K562 (cell line): ENCODE results near the gene ATOH8. TPM values are rescaled to one million over a fixed set of nuclear protein-coding genes. Genes with fewer than 3 reads are reported as not detected.

Source experiments
- ATAC-seq: fragments of 200-7000 bp; cut with Tn5 transposase; 3 replicates; pipeline ENCODE4 v1.9.1; 2020; ENCODE audit warnings: moderate library complexity
- BruUV-seq: library from RNA; stranded (reverse); fragments of 400-500 nt; replicated peaks from 2 replicates; lab custom pipeline; 2021; lab: Mats Ljungman, UMichigan
- CTCF ChIA-PET: fragments of 300-600 bp; formaldehyde crosslinking; extraction: SDS; loops from one replicate; lab custom pipeline; 2021; ENCODE audit warnings: low intra/inter-chr PET ratio; lab: Yijun Ruan, JAX
- POLR2A ChIA-PET: fragments of 300-600, 350-650 bp; sonication (Branson Sonifier 250); formaldehyde crosslinking; extraction: SDS; loops from one replicate; lab custom pipeline; 2021; ENCODE audit warnings: antibody characterized with exemption, inconsistent platforms; lab: Yijun Ruan, JAX
- DNase-seq, 4 experiments: peaks; one replicate each; pipeline versions ENCODE4 v3.0.0 to v3.0.0-alpha.2; 2011 to 2018; ENCODE audit warnings: low spot score in 3 of 4, mixed read lengths in 3 of 4; ENCODE audit errors: extremely low read depth in 1 of 4
- FAIRE-seq: peaks from 2 replicates; lab custom pipeline; 2011; peaks lifted over from hg19 to GRCh38; lab: Jason Lieb, UNC
- H2AFZ ChIP-seq: 2 replicates; pipeline ENCODE4 v1.6.0; 2011; ENCODE audit warnings: low read depth, low read length, control low read depth, inconsistent platforms
- H3K27ac ChIP-seq: fragments of 200-600 bp; 3 replicates; pipeline ENCODE4 v1.8.0; 2011; ENCODE audit warnings: low read depth, mild to moderate bottlenecking, control low read depth, inconsistent platforms, low read length, moderate library complexity, mixed read lengths; ENCODE audit errors: extremely low read depth
- H3K27me3 ChIP-seq, 2 experiments: fragments of 300-600 bp in 1 of 2; 2 replicates in 1 of 2; 3 replicates in 1 of 2; pipeline versions ENCODE4 v1.6.0 to v1.8.0; 2011; ENCODE audit warnings: inconsistent platforms in 2 of 2, low read length in 2 of 2, mild to moderate bottlenecking in 1 of 2, mixed read lengths in 1 of 2, moderate library complexity in 1 of 2; ENCODE audit not compliant: control insufficient read depth in 2 of 2, insufficient read depth in 2 of 2
- H3K36me3 ChIP-seq: fragments of 300-600 bp; 3 replicates; pipeline ENCODE4 v1.8.0; 2011; ENCODE audit warnings: mild to moderate bottlenecking, low read length, inconsistent platforms; ENCODE audit not compliant: control insufficient read depth, insufficient read depth
- H3K4me1 ChIP-seq, 2 experiments: fragments of 200-600 bp in 1 of 2; replicated peaks in 1 of 2; 2 replicates in 1 of 2; 3 replicates in 1 of 2; pipeline versions ENCODE4 v1.5.1 to v1.8.0; 2011; ENCODE audit warnings: inconsistent platforms in 2 of 2, low read length in 2 of 2, mild to moderate bottlenecking in 1 of 2, mixed read lengths in 1 of 2, moderate library complexity in 1 of 2; ENCODE audit not compliant: control insufficient read depth in 2 of 2, insufficient read depth in 2 of 2
- H3K4me2 ChIP-seq: 2 replicates; pipeline ENCODE4 v1.6.1; 2011; ENCODE audit warnings: low read length, control low read depth, inconsistent platforms, mixed read lengths; ENCODE audit not compliant: insufficient read depth
- H3K4me3 ChIP-seq: fragments of 200-600 bp; sonication (generic), shearing (Covaris generic); 2 replicates; pipeline ENCODE4 v1.5.1; 2016; ENCODE audit warnings: control low read depth, inconsistent platforms
- H3K79me2 ChIP-seq: fragments of 200-600 bp; 3 replicates; pipeline ENCODE4 v1.8.0; 2011; ENCODE audit warnings: low read length, inconsistent platforms; ENCODE audit not compliant: control insufficient read depth, insufficient read depth
- H3K9ac ChIP-seq, 2 experiments: 2 replicates each; pipeline versions ENCODE4 v1.6.0 to v1.6.1; 2011; ENCODE audit warnings: low read depth in 2 of 2, low read length in 2 of 2, control low read depth in 1 of 2, inconsistent platforms in 1 of 2, mild to moderate bottlenecking in 1 of 2, mixed read lengths in 1 of 2; ENCODE audit not compliant: insufficient read depth in 1 of 2
- H3K9me1 ChIP-seq: one replicate; pipeline ENCODE4 v1.6.0; 2011; ENCODE audit warnings: inconsistent platforms, mild to moderate bottlenecking, low read length, moderate library complexity; ENCODE audit not compliant: control insufficient read depth, insufficient read depth
- H3K9me3 ChIP-seq: replicated peaks from 2 replicates; pipeline ENCODE4 v1.5.1; 2011; ENCODE audit warnings: low read depth, low read length, inconsistent platforms; ENCODE audit not compliant: control insufficient read depth, insufficient read depth
- H4K20me1 ChIP-seq: replicated peaks from 2 replicates; pipeline ENCODE4 v1.6.1; 2011; ENCODE audit warnings: low read length, inconsistent platforms, mixed read lengths; ENCODE audit not compliant: control insufficient read depth, insufficient read depth
- CBX2 ChIP-seq: fragments of 200-600 bp; sonication (generic); IDR thresholded peaks from one replicate; pipeline ENCODE4 v1.6.1; 2012; ENCODE audit warnings: mild to moderate bottlenecking, low read length, inconsistent platforms; ENCODE audit not compliant: insufficient read depth, poor library complexity, severe bottlenecking
- EWSR1 ChIP-seq: fragments of 450-650 bp; IDR thresholded peaks from 2 replicates; pipeline ENCODE4 v1.6.1; 2018; ENCODE audit warnings: borderline replicate concordance, mild to moderate bottlenecking, low read depth, moderate library complexity; ENCODE audit not compliant: partially characterized antibody
- GTF2F1 ChIP-seq: IDR thresholded peaks from 2 replicates; pipeline ENCODE4 v1.6.1; 2011; ENCODE audit warnings: low read depth, low read length, improper control_type of control experiment
- HSF4 ChIP-seq: fragments of 250-450 bp; sonication (Bioruptor Pico); IDR thresholded peaks from 2 replicates; pipeline ENCODE4 v2.1.2; 2022; ENCODE audit warnings: mild to moderate bottlenecking, moderate library complexity, borderline replicate concordance
- MAFF ChIP-seq: IDR thresholded peaks from 2 replicates; pipeline ENCODE4 v1.6.1; 2012; ENCODE audit warnings: low read length, improper control_type of control experiment
- MEF2D ChIP-seq: conservative IDR thresholded peaks from 2 replicates; pipeline ENCODE4 v1.6.1; 2016; ENCODE audit warnings: low read depth, missing genetic modification characterization, missing compliant biosample characterization
- NUFIP1 ChIP-seq: fragments of 450-650 bp; IDR thresholded peaks from 2 replicates; pipeline ENCODE4 v1.6.1; 2018; ENCODE audit not compliant: partially characterized antibody
- RBBP5 ChIP-seq: fragments of 200-600 bp; sonication (generic); IDR thresholded peaks from 2 replicates; pipeline ENCODE4 v1.6.1; 2012; ENCODE audit warnings: borderline replicate concordance, mild to moderate bottlenecking, low read length, control low read depth, inconsistent platforms; ENCODE audit not compliant: insufficient read depth, poor library complexity, severe bottlenecking
- RHOXF2B ChIP-seq: fragments of 250-450 bp; sonication (Bioruptor Pico); conservative IDR thresholded peaks from 2 replicates; pipeline ENCODE4 v1.5.1; 2021
- ZNF830 ChIP-seq: fragments of 250-450 bp; sonication (Bioruptor Pico); IDR thresholded peaks from 2 replicates; pipeline ENCODE4 v1.5.0; 2021; ENCODE audit warnings: mild to moderate bottlenecking
- ZSCAN32 ChIP-seq: fragments of 450-650 bp; formaldehyde crosslinking; IDR thresholded peaks from 2 replicates; pipeline ENCODE4 v1.4.0; 2020; ENCODE audit warnings: mild to moderate bottlenecking, moderate library complexity
- WGBS: fragments of 100-300 bp; shearing (Covaris generic); methylation state at CpG from one replicate; pipeline ENCODE4 v1.1.6; 2016; ENCODE audit warnings: low coverage, mixed read lengths; ENCODE audit not compliant: insufficient coverage; ENCODE audit errors: missing lambda C conversion rate; 5-methylcytosine and 5-hydroxymethylcytosine counted together
- in situ Hi-C: fragments of 300-500 bp; cut with MboI; formaldehyde crosslinking; loops from 4 replicates; pipeline ENCODE4 v1.15.0; 2018; ENCODE audit warnings: inconsistent platforms, mixed read lengths
- intact Hi-C: fragments of 100-400 bp; cut with micrococcal nuclease; formaldehyde crosslinking; loops from 2 replicates; pipeline ENCODE4 v1.14.2; 2022
- polyA plus RNA-seq, 8 experiments: library from polyadenylated mRNA; depleted of rRNA in 4 of 8; stranded (reverse) in 5 of 8; unstranded in 3 of 8; fragments of >200 nt; fragmentation: Nextera tagmentation in 2 of 8; fragmentation: Illumina TruSeq in 1 of 8; extraction: Ambion mirVana in 2 of 8; extraction: Trizol in 1 of 8; gene quantifications; 2 replicates each; pipeline versions ENCODE4 v1.2.1 to v1.2.3, GENCODE V29; 2011 to 2014; ENCODE audit warnings: inconsistent platforms in 1 of 8, missing spikeins in 1 of 8
- total RNA-seq, 7 experiments: library from RNA; depleted of rRNA in 6 of 7; stranded (reverse); fragments of >200 nt in 6 of 7; fragmentation: Illumina TruSeq in 2 of 7; extraction: Trizol in 2 of 7; gene quantifications; 2 replicates each; pipeline versions ENCODE4 v1.2.1 to v1.2.3, GENCODE V29; 2011 to 2021; ENCODE audit warnings: low replicate concordance in 1 of 7
- TF ChIP-seq, protein P1 (sequence below): fragments of 450-650 bp; IDR thresholded peaks from 2 replicates; pipeline ENCODE4 v1.6.1; 2016; ENCODE audit warnings: missing biosample characterization, missing genetic modification characterization

The ATOH8 gene
- total and polyA plus RNA-seq, 9 of the 15 experiments (the other 6 are each of a cell fraction or from before 2014, with no cell fraction given): not detected

- H3K9ac ChIP-seq: no peak overlapping the region
- H3K4me2 ChIP-seq: no peak overlapping the region
- H3K27me3 ChIP-seq: peaks cover 52 to 90% of the 10 kb centered on the region in 2 experiments
- FAIRE-seq (no peak), ATAC-seq (no peak), DNase-seq (no peak)
- TF ChIP-seq HSF4 (CRISPR knock-in tag) (no peak), NUFIP1 (no peak), EWSR1 (no peak), CBX2 (no peak), RHOXF2B (no peak), MAFF (no peak), ZSCAN32 (CRISPR knock-in tag) (no peak), MEF2D (tag) (no peak), RBBP5 (no peak), ZNF830 (CRISPR knock-in tag) (no peak), GTF2F1 (no peak)
- TF ChIP-seq, protein P1, sequence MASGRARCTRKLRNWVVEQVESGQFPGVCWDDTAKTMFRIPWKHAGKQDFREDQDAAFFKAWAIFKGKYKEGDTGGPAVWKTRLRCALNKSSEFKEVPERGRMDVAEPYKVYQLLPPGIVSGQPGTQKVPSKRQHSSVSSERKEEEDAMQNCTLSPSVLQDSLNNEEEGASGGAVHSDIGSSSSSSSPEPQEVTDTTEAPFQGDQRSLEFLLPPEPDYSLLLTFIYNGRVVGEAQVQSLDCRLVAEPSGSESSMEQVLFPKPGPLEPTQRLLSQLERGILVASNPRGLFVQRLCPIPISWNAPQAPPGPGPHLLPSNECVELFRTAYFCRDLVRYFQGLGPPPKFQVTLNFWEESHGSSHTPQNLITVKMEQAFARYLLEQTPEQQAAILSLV: no peak
- in situ Hi-C loops (no loop called here), intact Hi-C loops (no loop called here)
- no peaks in the 10 kb centered on the region for H3K36me3 ChIP-seq
- no peak overlapping the region for H2AFZ ChIP-seq
- no peak overlapping the region for H3K4me3 ChIP-seq
- no peaks in the 10 kb centered on the region for H3K9me3 ChIP-seq
- WGBS: 2% methylated on average over 7 of the region's 7 CpGs
- POLR2A ChIA-PET: no interaction called here
- no peaks in the 10 kb centered on the region for H3K9me1 ChIP-seq
- CTCF ChIA-PET: no interaction called here
- H3K4me1 ChIP-seq: peaks cover 0 to 15% of the 10 kb centered on the region in 2 experiments; a peak in 2 of 5 replicates
- no TSS peak for BruUV-seq
- no peaks in the 10 kb centered on the region for H3K79me2 ChIP-seq
- no peak overlapping the region for H3K27ac ChIP-seq
- 0 out of 2 replicates have a peak, but pooled peaks cover 3% of the 10 kb centered on the region for H4K20me1 ChIP-seq
Measured at GRCh38 chr2:85769983-85770362, 16.2 kb downstream of the ATOH8 start.
